ENCODE measurements around the gene ARHGEF5. TPM values are rescaled to one million over a fixed set of nuclear protein-coding genes. Genes with fewer than 3 reads are reported as not detected.

The ARHGEF5 gene
- total and polyA plus RNA-seq, 2 donors from 2014 or later = 15.2 to 43.5 TPM

DNA sequence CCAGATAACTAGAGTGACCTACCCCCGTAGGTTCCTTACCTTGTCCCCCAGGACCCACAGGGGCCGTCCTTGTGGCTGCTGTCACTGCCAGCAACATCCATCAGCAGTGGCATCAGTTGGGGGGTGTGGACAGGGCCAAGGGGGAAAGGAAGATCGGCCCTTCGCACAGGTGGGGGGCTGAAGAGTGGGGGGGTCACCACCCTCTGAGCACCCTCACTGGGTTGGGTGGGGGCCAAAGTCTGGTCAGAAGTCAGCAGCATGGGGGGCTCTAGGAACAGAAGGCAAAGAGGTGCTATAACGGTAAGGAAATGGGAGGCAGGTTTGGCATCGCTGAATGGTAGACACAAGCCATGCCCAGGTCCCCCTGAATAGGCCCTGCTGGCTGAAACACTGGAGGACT lies 43.7 kb downstream of the ARHGEF5 start:
- TF ChIP-seq CTCF (IDR thresholded peaks at IDR 0.05; ENCODE audit: borderline replicate concordance, extremely low read depth, insufficient read depth) = no peak
- H3K36me3 ChIP-seq (ENCODE audit: control insufficient read depth in 2 of 3, insufficient read depth in 3 of 3, low read length in 3 of 3) = no peaks in the 10 kb centered on the region
- intact Hi-C loops (cut with DNase I) = no loop called here
- no peaks in the 10 kb centered on the region for H3K27me3 ChIP-seq (ENCODE audit: control insufficient read depth, insufficient read depth, low read length)
- FAIRE-seq = no peak
- no peak for DNase-seq
- no peak overlapping the region for H3K9ac ChIP-seq (ENCODE audit: low read length in 3 of 3)
- no peaks in the 10 kb centered on the region for H3K9me3 ChIP-seq (ENCODE audit: control insufficient read depth in 2 of 3, insufficient read depth in 1 of 3, low read length in 3 of 3)
- no peak overlapping the region for H3K27ac ChIP-seq (ENCODE audit: low read depth in 2 of 2, low read length in 2 of 2)
- no peak overlapping the region for H3K4me3 ChIP-seq (ENCODE audit: low read length in 3 of 3)
- H3K4me1 ChIP-seq (ENCODE audit: control insufficient read depth in 2 of 3, insufficient read depth in 2 of 3, low read depth in 1 of 3, low read length in 3 of 3) = no peaks in the 10 kb centered on the region

DNA sequence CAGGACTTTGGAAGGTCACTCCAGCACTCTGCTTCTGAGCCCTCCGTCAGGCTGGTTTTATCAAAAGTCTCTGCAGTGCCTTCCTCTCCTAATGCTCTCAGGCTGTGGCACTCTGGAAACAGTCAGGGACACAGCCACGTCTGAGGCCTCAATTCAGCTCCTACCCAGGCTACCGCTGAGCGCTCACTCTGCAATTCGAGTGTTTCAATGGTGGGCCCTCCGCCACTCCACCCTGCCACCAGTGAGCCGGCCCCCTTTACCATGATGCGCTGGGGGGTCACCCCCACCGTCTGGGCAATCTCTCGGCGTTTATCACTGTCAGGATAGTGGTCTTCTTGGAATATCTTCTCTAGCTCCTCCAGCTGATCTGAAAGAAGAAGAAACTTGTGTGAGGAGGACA lies 44.7 kb downstream of the ARHGEF5 start:
- no peaks in the 10 kb centered on the region for H3K9me3 ChIP-seq (ENCODE audit: control insufficient read depth in 2 of 3, insufficient read depth in 1 of 3, low read length in 3 of 3)
- H3K27ac ChIP-seq (ENCODE audit: low read depth in 2 of 2, low read length in 2 of 2) = no peak overlapping the region
- intact Hi-C loops (cut with DNase I) = loop anchor here (5.0 kb wide), 1 partner anchor 228 kb away; no protein-coding TSS in a partner anchor
- FAIRE-seq (no peak), DNase-seq (no peak)
- TF ChIP-seq CTCF (IDR thresholded peaks at IDR 0.05; ENCODE audit: borderline replicate concordance, extremely low read depth, insufficient read depth) = no peak
- H3K4me3 ChIP-seq (ENCODE audit: low read length in 3 of 3) = no peak overlapping the region
- no peak overlapping the region for H3K9ac ChIP-seq (ENCODE audit: low read length in 3 of 3)
- no peaks in the 10 kb centered on the region for H3K27me3 ChIP-seq (ENCODE audit: control insufficient read depth, insufficient read depth, low read length)
- no peaks in the 10 kb centered on the region for H3K4me1 ChIP-seq (ENCODE audit: control insufficient read depth in 2 of 3, insufficient read depth in 2 of 3, low read depth in 1 of 3, low read length in 3 of 3)
- no peaks in the 10 kb centered on the region for H3K36me3 ChIP-seq (ENCODE audit: control insufficient read depth in 2 of 3, insufficient read depth in 3 of 3, low read length in 3 of 3)

GRCh38 chr7:144401490-144401889 lies 46.3 kb downstream of the ARHGEF5 start:
- H3K9ac ChIP-seq (ENCODE audit: low read length in 3 of 3) = no peak overlapping the region
- no peak overlapping the region for H3K4me3 ChIP-seq (ENCODE audit: low read length in 3 of 3)
- no peak overlapping the region for H3K27ac ChIP-seq (ENCODE audit: low read depth in 2 of 2, low read length in 2 of 2)
- FAIRE-seq = no peak
- H3K36me3 ChIP-seq (ENCODE audit: control insufficient read depth in 2 of 3, insufficient read depth in 3 of 3, low read length in 3 of 3) = no peaks in the 10 kb centered on the region
- intact Hi-C loops (cut with DNase I) = loop anchor here (5.0 kb wide), 1 partner anchor 229 kb away; no protein-coding TSS in a partner anchor
- no peak for TF ChIP-seq CTCF (IDR thresholded peaks at IDR 0.05; ENCODE audit: borderline replicate concordance, extremely low read depth, insufficient read depth)
- H3K27me3 ChIP-seq (ENCODE audit: control insufficient read depth, insufficient read depth, low read length) = no peaks in the 10 kb centered on the region
- H3K9me3 ChIP-seq (ENCODE audit: control insufficient read depth in 2 of 3, insufficient read depth in 1 of 3, low read length in 3 of 3) = no peaks in the 10 kb centered on the region
- no peaks in the 10 kb centered on the region for H3K4me1 ChIP-seq (ENCODE audit: control insufficient read depth in 2 of 3, insufficient read depth in 2 of 3, low read depth in 1 of 3, low read length in 3 of 3)
- no peak for DNase-seq

DNA sequence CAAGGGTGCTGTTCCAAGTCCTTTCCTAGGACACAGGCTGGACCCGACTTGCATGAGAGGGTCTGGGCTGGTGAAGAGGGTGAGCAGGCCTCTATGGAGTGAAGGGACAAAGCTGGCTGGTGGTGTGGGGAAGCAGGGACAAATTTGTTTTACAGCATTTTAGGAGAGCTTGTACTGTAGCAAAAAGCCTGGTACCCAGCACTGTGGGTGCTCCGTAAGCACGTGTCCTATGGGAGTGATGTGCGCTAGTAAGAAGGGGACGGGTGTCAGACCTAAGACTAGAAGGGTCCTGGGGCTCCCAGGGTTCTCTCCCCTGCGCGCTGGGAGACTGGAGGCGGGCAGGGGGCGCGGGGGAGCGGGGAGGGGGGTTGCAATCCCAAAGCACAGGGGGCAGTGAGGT lies 47.9 kb downstream of the ARHGEF5 start:
- no peak overlapping the region for H3K9ac ChIP-seq (ENCODE audit: low read length in 3 of 3)
- no peak overlapping the region for H3K27ac ChIP-seq (ENCODE audit: low read depth in 2 of 2, low read length in 2 of 2)
- no peaks in the 10 kb centered on the region for H3K36me3 ChIP-seq (ENCODE audit: control insufficient read depth in 2 of 3, insufficient read depth in 3 of 3, low read length in 3 of 3)
- FAIRE-seq = no peak
- H3K4me1 ChIP-seq (ENCODE audit: control insufficient read depth in 2 of 3, insufficient read depth in 2 of 3, low read depth in 1 of 3, low read length in 3 of 3) = no peaks in the 10 kb centered on the region
- intact Hi-C loops (cut with DNase I) = loop anchor here (5.0 kb wide), 1 partner anchor 231 kb away; no protein-coding TSS in a partner anchor
- H3K27me3 ChIP-seq (ENCODE audit: control insufficient read depth, insufficient read depth, low read length) = no peaks in the 10 kb centered on the region
- DNase-seq = no peak
- no peak overlapping the region for H3K4me3 ChIP-seq (ENCODE audit: low read length in 3 of 3)
- no peak for TF ChIP-seq CTCF (IDR thresholded peaks at IDR 0.05; ENCODE audit: borderline replicate concordance, extremely low read depth, insufficient read depth)
- no peaks in the 10 kb centered on the region for H3K9me3 ChIP-seq (ENCODE audit: control insufficient read depth in 2 of 3, insufficient read depth in 1 of 3, low read length in 3 of 3)

All from kidney (tissue), 14 donors.